ENCODE measurements around the gene MKRN2OS.

DNA sequence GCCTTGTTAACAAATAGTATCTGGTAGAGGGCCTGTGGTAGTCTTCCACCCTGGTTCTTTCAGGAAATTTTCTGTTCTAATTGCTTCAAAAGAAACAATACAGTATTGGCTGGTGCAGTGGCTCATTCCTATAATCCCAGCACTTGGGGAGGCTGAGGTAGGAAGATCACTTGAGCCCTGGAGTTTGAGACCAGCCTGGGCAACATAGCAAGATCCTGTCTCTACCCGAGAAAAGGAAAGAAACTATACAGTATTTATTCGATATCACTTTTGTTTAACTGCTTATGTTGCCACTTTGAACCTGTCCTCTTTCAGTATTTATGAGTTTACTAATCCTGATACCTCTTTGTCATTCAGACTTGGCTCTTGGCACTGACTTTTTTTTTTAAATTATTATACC is 16.1 kb upstream of the MKRN2OS start:
- TF ChIP-seq, protein P1, sequence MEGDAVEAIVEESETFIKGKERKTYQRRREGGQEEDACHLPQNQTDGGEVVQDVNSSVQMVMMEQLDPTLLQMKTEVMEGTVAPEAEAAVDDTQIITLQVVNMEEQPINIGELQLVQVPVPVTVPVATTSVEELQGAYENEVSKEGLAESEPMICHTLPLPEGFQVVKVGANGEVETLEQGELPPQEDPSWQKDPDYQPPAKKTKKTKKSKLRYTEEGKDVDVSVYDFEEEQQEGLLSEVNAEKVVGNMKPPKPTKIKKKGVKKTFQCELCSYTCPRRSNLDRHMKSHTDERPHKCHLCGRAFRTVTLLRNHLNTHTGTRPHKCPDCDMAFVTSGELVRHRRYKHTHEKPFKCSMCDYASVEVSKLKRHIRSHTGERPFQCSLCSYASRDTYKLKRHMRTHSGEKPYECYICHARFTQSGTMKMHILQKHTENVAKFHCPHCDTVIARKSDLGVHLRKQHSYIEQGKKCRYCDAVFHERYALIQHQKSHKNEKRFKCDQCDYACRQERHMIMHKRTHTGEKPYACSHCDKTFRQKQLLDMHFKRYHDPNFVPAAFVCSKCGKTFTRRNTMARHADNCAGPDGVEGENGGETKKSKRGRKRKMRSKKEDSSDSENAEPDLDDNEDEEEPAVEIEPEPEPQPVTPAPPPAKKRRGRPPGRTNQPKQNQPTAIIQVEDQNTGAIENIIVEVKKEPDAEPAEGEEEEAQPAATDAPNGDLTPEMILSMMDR (IDR thresholded peaks at IDR 0.05), result no peak
- no peak for TF ChIP-seq POLR2A (IDR thresholded peaks at IDR 0.05)

All from breast epithelium (tissue), 3 donors.